MCF 10A (cell line): Measurements from ENCODE around the gene ADAMTS19. TPM values are rescaled to one million over a fixed set of nuclear protein-coding genes. Genes with fewer than 3 reads are reported as not detected.

ENCODE experiments used
- Bru-seq: library from RNA; stranded (reverse); fragments of 400-500 nt; gene quantifications from one replicate; lab custom pipeline; 2021; lab: Mats Ljungman, UMichigan
- BruChase-seq, 2 experiments: library from RNA; stranded (reverse); fragments of 400-500 nt; gene quantifications; one replicate each; lab custom pipeline; 2021; lab: Mats Ljungman, UMichigan
- BruUV-seq: library from RNA; stranded (reverse); fragments of 400-500 nt; replicated peaks from 2 replicates; lab custom pipeline; 2021; lab: Mats Ljungman, UMichigan
- CTCF ChIA-PET: fragments of 300-600 bp; sonication (Branson Sonifier 250); formaldehyde crosslinking; extraction: SDS; loops from one replicate; lab custom pipeline; 2021; ENCODE audit warnings: antibody characterized with exemption, inconsistent platforms; lab: Yijun Ruan, JAX
- POLR2A ChIA-PET: fragments of 300-600, 350-650 bp; sonication (Branson Sonifier 250); formaldehyde crosslinking; extraction: SDS; loops from one replicate; lab custom pipeline; 2020; ENCODE audit warnings: antibody characterized with exemption, inconsistent platforms; lab: Yijun Ruan, JAX
- DNase-seq: peaks from one replicate; pipeline ENCODE4 v3.0.0-alpha.2; 2018; ENCODE audit not compliant: unreplicated experiment
- H3K27ac Mint-ChIP-seq: one replicate; pipeline ENCODE4 v1.8.0; 2022; ENCODE audit warnings: mild to moderate bottlenecking, low read depth, mixed read lengths; ENCODE audit not compliant: unreplicated experiment
- H3K27me3 Mint-ChIP-seq: one replicate; pipeline ENCODE4 v1.8.0; 2022; ENCODE audit warnings: mixed read lengths; ENCODE audit not compliant: insufficient read depth, unreplicated experiment
- H3K36me3 Mint-ChIP-seq: one replicate; pipeline ENCODE4 v1.8.0; 2022; ENCODE audit warnings: mild to moderate bottlenecking, moderate library complexity, mixed read lengths; ENCODE audit not compliant: insufficient read depth, unreplicated experiment
- H3K4me1 Mint-ChIP-seq: one replicate; pipeline ENCODE4 v1.8.0; 2022; ENCODE audit warnings: mixed read lengths; ENCODE audit not compliant: insufficient read depth, unreplicated experiment
- H3K4me3 Mint-ChIP-seq: one replicate; pipeline ENCODE4 v1.8.0; 2022; ENCODE audit warnings: mild to moderate bottlenecking, moderate library complexity, mixed read lengths; ENCODE audit not compliant: unreplicated experiment
- H3K9me3 Mint-ChIP-seq: one replicate; pipeline ENCODE4 v1.8.0; 2022; ENCODE audit warnings: mixed read lengths; ENCODE audit not compliant: unreplicated experiment
- intact Hi-C: fragments of 100-400 bp; cut with micrococcal nuclease; formaldehyde crosslinking; loops from 2 replicates; pipeline ENCODE4 v1.14.1; 2022
- long read RNA-seq: library from polyadenylated mRNA; stranded (forward); transcript quantifications from one replicate; pipeline ENCODE4 v2.0.0, GENCODE V29; 2022
- total RNA-seq: library from RNA; stranded (reverse); gene quantifications from 2 replicates; pipeline ENCODE4 v1.2.3, GENCODE V29; 2022
- TF ChIP-seq, protein P1 (sequence below): fragments of 200-600 bp; IDR thresholded peaks from one replicate; pipeline ENCODE4 v1.8.0; 2022; ENCODE audit warnings: antibody characterized with exemption, mild to moderate bottlenecking; ENCODE audit not compliant: unreplicated experiment

The ADAMTS19 gene, protein sequence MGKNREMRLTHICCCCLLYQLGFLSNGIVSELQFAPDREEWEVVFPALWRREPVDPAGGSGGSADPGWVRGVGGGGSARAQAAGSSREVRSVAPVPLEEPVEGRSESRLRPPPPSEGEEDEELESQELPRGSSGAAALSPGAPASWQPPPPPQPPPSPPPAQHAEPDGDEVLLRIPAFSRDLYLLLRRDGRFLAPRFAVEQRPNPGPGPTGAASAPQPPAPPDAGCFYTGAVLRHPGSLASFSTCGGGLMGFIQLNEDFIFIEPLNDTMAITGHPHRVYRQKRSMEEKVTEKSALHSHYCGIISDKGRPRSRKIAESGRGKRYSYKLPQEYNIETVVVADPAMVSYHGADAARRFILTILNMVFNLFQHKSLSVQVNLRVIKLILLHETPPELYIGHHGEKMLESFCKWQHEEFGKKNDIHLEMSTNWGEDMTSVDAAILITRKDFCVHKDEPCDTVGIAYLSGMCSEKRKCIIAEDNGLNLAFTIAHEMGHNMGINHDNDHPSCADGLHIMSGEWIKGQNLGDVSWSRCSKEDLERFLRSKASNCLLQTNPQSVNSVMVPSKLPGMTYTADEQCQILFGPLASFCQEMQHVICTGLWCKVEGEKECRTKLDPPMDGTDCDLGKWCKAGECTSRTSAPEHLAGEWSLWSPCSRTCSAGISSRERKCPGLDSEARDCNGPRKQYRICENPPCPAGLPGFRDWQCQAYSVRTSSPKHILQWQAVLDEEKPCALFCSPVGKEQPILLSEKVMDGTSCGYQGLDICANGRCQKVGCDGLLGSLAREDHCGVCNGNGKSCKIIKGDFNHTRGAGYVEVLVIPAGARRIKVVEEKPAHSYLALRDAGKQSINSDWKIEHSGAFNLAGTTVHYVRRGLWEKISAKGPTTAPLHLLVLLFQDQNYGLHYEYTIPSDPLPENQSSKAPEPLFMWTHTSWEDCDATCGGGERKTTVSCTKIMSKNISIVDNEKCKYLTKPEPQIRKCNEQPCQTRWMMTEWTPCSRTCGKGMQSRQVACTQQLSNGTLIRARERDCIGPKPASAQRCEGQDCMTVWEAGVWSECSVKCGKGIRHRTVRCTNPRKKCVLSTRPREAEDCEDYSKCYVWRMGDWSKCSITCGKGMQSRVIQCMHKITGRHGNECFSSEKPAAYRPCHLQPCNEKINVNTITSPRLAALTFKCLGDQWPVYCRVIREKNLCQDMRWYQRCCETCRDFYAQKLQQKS
- not detected in 2 replicates for total RNA-seq
- Bru-seq, nascent RNA: percentile 6 among the genes with signal in this experiment
- percentile 0 among the genes with signal in this experiment for BruChase-seq, experiment 1, labeled RNA remaining after a 6-hour chase
- BruChase-seq, experiment 2, labeled RNA remaining after a 2-hour chase: percentile 5 among the genes with signal in this experiment
- long read RNA-seq: 0 reads

DNA sequence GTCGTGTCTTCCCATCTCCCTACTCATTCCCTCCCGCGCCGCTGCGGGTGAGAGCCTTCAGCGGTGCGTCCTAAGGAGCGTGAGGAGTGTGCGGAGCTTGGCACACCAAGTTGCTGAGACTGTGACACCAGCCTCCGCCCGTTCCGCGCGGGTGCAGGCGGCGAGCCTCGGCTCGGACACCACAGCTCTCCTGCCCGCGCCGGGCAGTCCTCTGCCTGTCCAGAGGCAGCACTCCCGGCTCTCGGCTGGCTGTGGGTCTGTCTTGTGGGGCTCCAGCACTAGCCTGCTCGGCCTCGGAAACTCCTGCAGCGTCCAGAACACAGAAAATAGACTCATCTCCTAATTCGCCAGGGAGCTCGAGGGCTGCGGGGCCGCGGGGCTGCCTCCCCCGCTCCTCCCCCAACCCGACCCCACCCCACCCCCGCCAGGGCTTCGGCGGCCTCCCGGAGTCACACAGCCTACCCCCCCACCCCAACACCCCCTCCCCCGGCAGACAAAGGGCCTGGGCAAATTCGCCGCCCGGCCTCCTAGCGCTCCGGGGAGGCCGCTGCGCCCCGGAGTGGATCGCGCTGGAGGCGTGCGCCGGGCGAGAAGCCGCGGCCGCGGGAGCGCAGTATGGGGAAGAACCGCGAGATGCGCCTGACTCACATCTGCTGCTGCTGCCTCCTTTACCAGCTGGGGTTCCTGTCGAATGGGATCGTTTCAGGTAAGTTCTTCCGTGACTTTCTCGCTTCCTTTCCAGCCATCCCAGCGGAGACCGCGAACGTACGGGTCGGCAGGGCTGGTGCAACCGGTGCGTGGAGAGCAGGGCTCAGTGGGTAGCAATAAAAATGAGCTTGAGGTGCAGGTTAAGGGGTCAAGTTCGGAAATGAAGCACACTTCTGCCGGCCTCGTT is at the start of gene ADAMTS19:
TSS of gene ADAMTS19 (plus strand) at position 522 of the 895 bp plus-strand sequence. CDS start at position 616, 94 bp downstream.
- no TSS peak for BruUV-seq
- no peak within 1 kb of the TSS for H3K27ac Mint-ChIP-seq

DNA sequence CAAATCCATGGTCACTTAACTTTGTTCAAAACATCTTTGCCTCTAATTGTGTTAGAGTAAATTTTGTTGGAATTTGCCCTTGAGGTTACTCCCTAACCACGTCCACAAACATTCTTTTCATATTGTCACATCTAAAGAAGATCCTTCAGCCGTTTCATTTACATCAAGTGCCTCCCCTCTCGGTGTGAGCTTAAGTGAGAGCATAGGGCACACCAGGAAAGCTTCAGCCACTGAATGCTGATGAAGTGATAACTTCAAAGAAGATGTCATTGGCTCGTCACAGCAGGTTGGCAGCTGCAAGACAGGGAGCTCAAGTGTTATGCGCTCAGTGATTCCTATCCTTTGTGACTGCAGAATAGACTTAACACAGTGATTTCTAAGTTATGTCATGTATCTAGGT is 49.6 kb upstream of the ADAMTS19 start:
- H3K27ac Mint-ChIP-seq: no peak overlapping the region

More for the DNA sequence above, at the start of gene ADAMTS19:
- TF ChIP-seq, protein P1, sequence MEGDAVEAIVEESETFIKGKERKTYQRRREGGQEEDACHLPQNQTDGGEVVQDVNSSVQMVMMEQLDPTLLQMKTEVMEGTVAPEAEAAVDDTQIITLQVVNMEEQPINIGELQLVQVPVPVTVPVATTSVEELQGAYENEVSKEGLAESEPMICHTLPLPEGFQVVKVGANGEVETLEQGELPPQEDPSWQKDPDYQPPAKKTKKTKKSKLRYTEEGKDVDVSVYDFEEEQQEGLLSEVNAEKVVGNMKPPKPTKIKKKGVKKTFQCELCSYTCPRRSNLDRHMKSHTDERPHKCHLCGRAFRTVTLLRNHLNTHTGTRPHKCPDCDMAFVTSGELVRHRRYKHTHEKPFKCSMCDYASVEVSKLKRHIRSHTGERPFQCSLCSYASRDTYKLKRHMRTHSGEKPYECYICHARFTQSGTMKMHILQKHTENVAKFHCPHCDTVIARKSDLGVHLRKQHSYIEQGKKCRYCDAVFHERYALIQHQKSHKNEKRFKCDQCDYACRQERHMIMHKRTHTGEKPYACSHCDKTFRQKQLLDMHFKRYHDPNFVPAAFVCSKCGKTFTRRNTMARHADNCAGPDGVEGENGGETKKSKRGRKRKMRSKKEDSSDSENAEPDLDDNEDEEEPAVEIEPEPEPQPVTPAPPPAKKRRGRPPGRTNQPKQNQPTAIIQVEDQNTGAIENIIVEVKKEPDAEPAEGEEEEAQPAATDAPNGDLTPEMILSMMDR: no peak
- intact Hi-C loops: no loop called here
- no peaks in the 10 kb centered on the region for H3K9me3 Mint-ChIP-seq
- H3K4me3 Mint-ChIP-seq: peak within 1 kb of the TSS; percentile 62
- ChIA-PET POLR2A (interaction anchor here (1.2 kb wide), 1 partner anchor 23 kb away, joined by 3 read pairs; no protein-coding TSS in a partner anchor), CTCF (interaction anchor here (0.6 to 2.3 kb wide), 7 partner anchors 10 to 311 kb away, joined by 3 to 11 read pairs (median 3); no protein-coding TSS in a partner anchor)
- H3K4me1 Mint-ChIP-seq: no peaks in the 10 kb centered on the region
- peaks cover 53% of the 10 kb centered on the region for H3K27me3 Mint-ChIP-seq
- peak; percentile 43 for DNase-seq
- H3K36me3 Mint-ChIP-seq: no peaks in the 10 kb centered on the region

DNA sequence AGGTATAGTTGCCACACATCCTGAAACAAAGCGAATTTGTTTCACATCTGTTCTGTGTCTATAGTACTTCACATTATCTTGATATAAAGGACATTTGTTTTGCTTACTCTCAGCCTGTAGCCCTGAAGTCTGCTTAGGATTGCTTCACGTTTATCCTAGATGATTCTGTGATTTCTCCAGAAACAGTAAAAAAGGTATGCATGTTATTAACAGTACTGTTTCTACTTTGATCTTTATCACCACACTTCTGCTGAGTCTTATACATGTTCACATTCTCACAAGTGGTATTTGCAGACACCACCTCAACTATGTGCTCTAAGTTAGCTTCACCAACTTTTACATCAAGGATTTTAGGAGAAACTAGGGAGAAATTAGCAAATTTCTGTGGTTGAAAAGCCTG is 47.4 kb upstream of the ADAMTS19 start:
- ChIA-PET POLR2A (no interaction called here), CTCF (interaction anchor here (1.2 kb wide), 1 partner anchor 13 kb away, joined by 4 read pairs; no protein-coding TSS in a partner anchor)
- H3K4me1 Mint-ChIP-seq: no peaks in the 10 kb centered on the region
- no peaks in the 10 kb centered on the region for H3K36me3 Mint-ChIP-seq
- no peaks in the 10 kb centered on the region for H3K9me3 Mint-ChIP-seq
- BruUV-seq: no TSS peak
- peaks cover 76% of the 10 kb centered on the region for H3K27me3 Mint-ChIP-seq
- intact Hi-C loops: no loop called here
- DNase-seq: no peak
- H3K4me3 Mint-ChIP-seq: no peak overlapping the region
- TF ChIP-seq, protein P1: no peak
- H3K27ac Mint-ChIP-seq: no peak overlapping the region

More for the DNA sequence above, 49.6 kb upstream of the ADAMTS19 start:
- Mint-ChIP-seq H3K27me3 (peaks cover 73% of the 10 kb centered on the region), H3K4me3 (no peak overlapping the region), H3K9me3 (no peaks in the 10 kb centered on the region), H3K36me3 (no peaks in the 10 kb centered on the region), H3K4me1 (no peaks in the 10 kb centered on the region)
- CTCF ChIA-PET: interaction anchor here (0.7 to 2.6 kb wide), 3 partner anchors 11 to 358 kb away, joined by 3 to 14 read pairs (median 5); no protein-coding TSS in a partner anchor
- intact Hi-C loops: no loop called here
- POLR2A ChIA-PET: interaction anchor here (1.0 kb wide), 1 partner anchor 13 kb away, joined by 3 read pairs; no protein-coding TSS in a partner anchor
- no peak for DNase-seq
- TF ChIP-seq, protein P1: no peak
- no TSS peak for BruUV-seq
